GM23338 (cell line): ENCODE data around the gene AGAP1. TPM values are rescaled to one million over a fixed set of nuclear protein-coding genes. Genes with fewer than 3 reads are reported as not detected.

Source experiments
- ATAC-seq: fragments of 200-7000 bp; cut with Tn5 transposase; 3 replicates; pipeline ENCODE4 v1.9.1; 2020
- DNase-seq: peaks from one replicate; pipeline ENCODE4 v3.0.0-alpha.2; 2015; ENCODE audit warnings: low spot score
- H2AFZ ChIP-seq: fragments of 200-600 bp; sonication (generic); 2 replicates; pipeline ENCODE4 v1.8.0; 2016; ENCODE audit warnings: antibody characterized with exemption, mild to moderate bottlenecking, moderate library complexity
- H3F3A ChIP-seq: fragments of 200-600 bp; sonication (generic); replicated peaks from 2 replicates; pipeline ENCODE4 v1.8.0; 2017; ENCODE audit warnings: antibody characterized with exemption, mixed run types, low read depth
- H3K27ac ChIP-seq: fragments of 200-600 bp; sonication (generic); 2 replicates; pipeline ENCODE4 v1.6.1; 2016; ENCODE audit warnings: low read depth
- H3K27me3 ChIP-seq: fragments of 200-600 bp; sonication (generic); 2 replicates; pipeline ENCODE4 v1.8.0; 2016; ENCODE audit warnings: mild to moderate bottlenecking, mixed run types, moderate library complexity; ENCODE audit not compliant: insufficient read depth
- H3K36me3 ChIP-seq: fragments of 200-600 bp; sonication (generic); 2 replicates; pipeline ENCODE4 v1.8.0; 2016; ENCODE audit warnings: mild to moderate bottlenecking; ENCODE audit not compliant: insufficient read depth
- H3K4me1 ChIP-seq: fragments of 200-600 bp; sonication (generic); 2 replicates; pipeline ENCODE4 v1.8.0; 2016; ENCODE audit warnings: mild to moderate bottlenecking, moderate library complexity; ENCODE audit not compliant: insufficient read depth
- H3K4me2 ChIP-seq: fragments of 200-600 bp; sonication (generic); 2 replicates; pipeline ENCODE4 v1.7.1; 2017; ENCODE audit warnings: mixed run types
- H3K4me3 ChIP-seq: fragments of 200-600 bp; sonication (generic); 2 replicates; pipeline ENCODE4 v1.6.1; 2016; ENCODE audit warnings: mixed run types
- H3K79me2 ChIP-seq: fragments of 200-600 bp; sonication (generic); replicated peaks from 2 replicates; pipeline ENCODE4 v1.8.0; 2017; ENCODE audit warnings: mild to moderate bottlenecking; ENCODE audit not compliant: insufficient read depth
- H3K9me2 ChIP-seq: fragments of 200-600 bp; sonication (generic); 2 replicates; pipeline ENCODE4 v1.8.0; 2017; ENCODE audit not compliant: insufficient read depth
- H4K20me1 ChIP-seq: fragments of 200-600 bp; sonication (generic); replicated peaks from 2 replicates; pipeline ENCODE4 v1.8.0; 2017; ENCODE audit warnings: mild to moderate bottlenecking; ENCODE audit not compliant: insufficient read depth
- H3K27ac Mint-ChIP-seq: 2 replicates; pipeline ENCODE4 v1.8.0; 2020; ENCODE audit warnings: inconsistent platforms, mild to moderate bottlenecking, moderate library complexity, mixed read lengths
- H3K27me3 Mint-ChIP-seq: 3 replicates; pipeline ENCODE4 v1.8.0; 2022; ENCODE audit warnings: low read depth, mild to moderate bottlenecking, moderate library complexity, mixed read lengths, inconsistent platforms; ENCODE audit not compliant: insufficient read depth, poor library complexity
- H3K36me3 Mint-ChIP-seq: 3 replicates; pipeline ENCODE4 v1.8.0; 2021; ENCODE audit warnings: low read depth, mild to moderate bottlenecking, inconsistent platforms, moderate library complexity, mixed read lengths
- H3K4me1 Mint-ChIP-seq: 3 replicates; pipeline ENCODE4 v1.8.0; 2020; ENCODE audit warnings: mild to moderate bottlenecking, inconsistent platforms, mixed read lengths
- H3K4me3 Mint-ChIP-seq: 3 replicates; pipeline ENCODE4 v1.8.0; 2021; ENCODE audit warnings: moderate library complexity, mild to moderate bottlenecking, inconsistent platforms, mixed read lengths
- H3K9me3 Mint-ChIP-seq: 3 replicates; pipeline ENCODE4 v1.8.0; 2020; ENCODE audit warnings: moderate library complexity, mild to moderate bottlenecking, inconsistent platforms, mixed read lengths
- CREB1 ChIP-seq: fragments of 250-450 bp; sonication (Bioruptor Pico); IDR thresholded peaks from 2 replicates; pipeline ENCODE4 v1.5.0; 2020; ENCODE audit warnings: low read depth, mild to moderate bottlenecking, moderate library complexity
- EZH2 ChIP-seq: fragments of 200-600 bp; sonication (generic); IDR thresholded peaks from one replicate; pipeline ENCODE4 v1.8.0; 2017; ENCODE audit warnings: antibody characterized with exemption, mild to moderate bottlenecking, low read depth; ENCODE audit not compliant: unreplicated experiment
- EZH2phosphoT487 ChIP-seq: fragments of 200-600 bp; sonication (generic); IDR thresholded peaks from one replicate; pipeline ENCODE4 v1.8.1; 2018; ENCODE audit warnings: antibody characterized with exemption; ENCODE audit not compliant: unreplicated experiment
- JUNB ChIP-seq: IDR thresholded peaks from one replicate; pipeline ENCODE4 v1.6.1; 2016; ENCODE audit warnings: antibody characterized with exemption; ENCODE audit not compliant: unreplicated experiment
- NANOG ChIP-seq: IDR thresholded peaks from 2 replicates; pipeline ENCODE4 v1.6.1; 2016; ENCODE audit warnings: antibody characterized with exemption, borderline replicate concordance
- POLR2AphosphoS5 ChIP-seq: IDR thresholded peaks from 2 replicates; pipeline ENCODE4 v1.6.1; 2016; ENCODE audit warnings: antibody characterized with exemption, low read depth
- STAT1 ChIP-seq: IDR thresholded peaks from one replicate; pipeline ENCODE4 v1.6.1; 2016; ENCODE audit warnings: antibody characterized with exemption; ENCODE audit not compliant: unreplicated experiment
- ZNF114 ChIP-seq: fragments of 250-450 bp; sonication (Bioruptor Pico); IDR thresholded peaks from 2 replicates; pipeline ENCODE4 v1.5.0; 2020; ENCODE audit warnings: mild to moderate bottlenecking, moderate library complexity
- ZNF331 ChIP-seq: fragments of 250-450 bp; sonication (Bioruptor Pico); IDR thresholded peaks from 2 replicates; pipeline ENCODE4 v1.5.0; 2020; ENCODE audit warnings: low read depth, mild to moderate bottlenecking, moderate library complexity
- polyA plus RNA-seq: library from polyadenylated mRNA; unstranded; fragments of >200 nt; fragmentation: Nextera tagmentation; extraction: Ambion mirVana; gene quantifications from 2 replicates; pipeline ENCODE4 v1.2.1, GENCODE V29; 2016
- total RNA-seq: library from RNA; depleted of rRNA; stranded (reverse); fragments of >200 nt; shearing (Covaris generic); gene quantifications from 2 replicates; pipeline ENCODE4 v1.2.3, GENCODE V29; 2014
- TF ChIP-seq, protein P1 (sequence below): IDR thresholded peaks from one replicate; pipeline ENCODE4 v1.6.1; 2018; ENCODE audit warnings: antibody characterized with exemption; ENCODE audit not compliant: unreplicated experiment
- TF ChIP-seq, protein P2 (sequence below): fragments of 250-450 bp; sonication (Bioruptor Pico); IDR thresholded peaks from 2 replicates; pipeline ENCODE4 v1.5.0; 2020; ENCODE audit warnings: mild to moderate bottlenecking, moderate library complexity
- TF ChIP-seq, protein P3 (sequence below): IDR thresholded peaks from 2 replicates; pipeline ENCODE4 v1.6.1; 2016; ENCODE audit warnings: antibody characterized with exemption
- TF ChIP-seq, protein P4 (sequence below), 2 experiments: fragments of 200-600 bp in 1 of 2; sonication (generic) in 1 of 2; conservative IDR thresholded peaks; 2 replicates each; pipeline versions ENCODE4 v1.5.1 to v1.6.1; 2016 to 2017; ENCODE audit warnings: antibody characterized with exemption in 2 of 2, low read depth in 2 of 2, mild to moderate bottlenecking in 2 of 2, moderate library complexity in 1 of 2

The AGAP1 gene
- total and polyA plus RNA-seq, 2 experiments from 2014 or later, result 13.3 to 27.9 TPM

- Histone ChIP-seq H3K79me2 (no peaks in the 10 kb centered on the region), H3K4me3 (no peak overlapping the region), H3K4me2 (no peak overlapping the region), H3K27ac (no peak overlapping the region), H3F3A (peaks cover 13% of the 10 kb centered on the region; the same call in 1 of the 2 replicates), H3K9me2 (no peaks in the 10 kb centered on the region), H4K20me1 (peaks cover 3% of the 10 kb centered on the region; the same call in 1 of the 2 replicates), H3K36me3 (no peaks in the 10 kb centered on the region), H3K27me3 (peaks cover 86% of the 10 kb centered on the region), H2AFZ (no peak overlapping the region), H3K4me1 (peaks cover 50% of the 10 kb centered on the region)
- H3K4me3 Mint-ChIP-seq, result no peak overlapping the region
- TF ChIP-seq POLR2AphosphoS5, result no peak
- no peak for TF ChIP-seq EZH2phosphoT487
- TF ChIP-seq ZNF114 (CRISPR knock-in tag), result no peak
- TF ChIP-seq, protein P1, sequence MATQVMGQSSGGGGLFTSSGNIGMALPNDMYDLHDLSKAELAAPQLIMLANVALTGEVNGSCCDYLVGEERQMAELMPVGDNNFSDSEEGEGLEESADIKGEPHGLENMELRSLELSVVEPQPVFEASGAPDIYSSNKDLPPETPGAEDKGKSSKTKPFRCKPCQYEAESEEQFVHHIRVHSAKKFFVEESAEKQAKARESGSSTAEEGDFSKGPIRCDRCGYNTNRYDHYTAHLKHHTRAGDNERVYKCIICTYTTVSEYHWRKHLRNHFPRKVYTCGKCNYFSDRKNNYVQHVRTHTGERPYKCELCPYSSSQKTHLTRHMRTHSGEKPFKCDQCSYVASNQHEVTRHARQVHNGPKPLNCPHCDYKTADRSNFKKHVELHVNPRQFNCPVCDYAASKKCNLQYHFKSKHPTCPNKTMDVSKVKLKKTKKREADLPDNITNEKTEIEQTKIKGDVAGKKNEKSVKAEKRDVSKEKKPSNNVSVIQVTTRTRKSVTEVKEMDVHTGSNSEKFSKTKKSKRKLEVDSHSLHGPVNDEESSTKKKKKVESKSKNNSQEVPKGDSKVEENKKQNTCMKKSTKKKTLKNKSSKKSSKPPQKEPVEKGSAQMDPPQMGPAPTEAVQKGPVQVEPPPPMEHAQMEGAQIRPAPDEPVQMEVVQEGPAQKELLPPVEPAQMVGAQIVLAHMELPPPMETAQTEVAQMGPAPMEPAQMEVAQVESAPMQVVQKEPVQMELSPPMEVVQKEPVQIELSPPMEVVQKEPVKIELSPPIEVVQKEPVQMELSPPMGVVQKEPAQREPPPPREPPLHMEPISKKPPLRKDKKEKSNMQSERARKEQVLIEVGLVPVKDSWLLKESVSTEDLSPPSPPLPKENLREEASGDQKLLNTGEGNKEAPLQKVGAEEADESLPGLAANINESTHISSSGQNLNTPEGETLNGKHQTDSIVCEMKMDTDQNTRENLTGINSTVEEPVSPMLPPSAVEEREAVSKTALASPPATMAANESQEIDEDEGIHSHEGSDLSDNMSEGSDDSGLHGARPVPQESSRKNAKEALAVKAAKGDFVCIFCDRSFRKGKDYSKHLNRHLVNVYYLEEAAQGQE, result no peak
- TF ChIP-seq EZH2, result no peak
- TF ChIP-seq NANOG, result no peak
- no peak for TF ChIP-seq CREB1 (CRISPR knock-in tag)
- no peak for TF ChIP-seq STAT1
- TF ChIP-seq, protein P2, sequence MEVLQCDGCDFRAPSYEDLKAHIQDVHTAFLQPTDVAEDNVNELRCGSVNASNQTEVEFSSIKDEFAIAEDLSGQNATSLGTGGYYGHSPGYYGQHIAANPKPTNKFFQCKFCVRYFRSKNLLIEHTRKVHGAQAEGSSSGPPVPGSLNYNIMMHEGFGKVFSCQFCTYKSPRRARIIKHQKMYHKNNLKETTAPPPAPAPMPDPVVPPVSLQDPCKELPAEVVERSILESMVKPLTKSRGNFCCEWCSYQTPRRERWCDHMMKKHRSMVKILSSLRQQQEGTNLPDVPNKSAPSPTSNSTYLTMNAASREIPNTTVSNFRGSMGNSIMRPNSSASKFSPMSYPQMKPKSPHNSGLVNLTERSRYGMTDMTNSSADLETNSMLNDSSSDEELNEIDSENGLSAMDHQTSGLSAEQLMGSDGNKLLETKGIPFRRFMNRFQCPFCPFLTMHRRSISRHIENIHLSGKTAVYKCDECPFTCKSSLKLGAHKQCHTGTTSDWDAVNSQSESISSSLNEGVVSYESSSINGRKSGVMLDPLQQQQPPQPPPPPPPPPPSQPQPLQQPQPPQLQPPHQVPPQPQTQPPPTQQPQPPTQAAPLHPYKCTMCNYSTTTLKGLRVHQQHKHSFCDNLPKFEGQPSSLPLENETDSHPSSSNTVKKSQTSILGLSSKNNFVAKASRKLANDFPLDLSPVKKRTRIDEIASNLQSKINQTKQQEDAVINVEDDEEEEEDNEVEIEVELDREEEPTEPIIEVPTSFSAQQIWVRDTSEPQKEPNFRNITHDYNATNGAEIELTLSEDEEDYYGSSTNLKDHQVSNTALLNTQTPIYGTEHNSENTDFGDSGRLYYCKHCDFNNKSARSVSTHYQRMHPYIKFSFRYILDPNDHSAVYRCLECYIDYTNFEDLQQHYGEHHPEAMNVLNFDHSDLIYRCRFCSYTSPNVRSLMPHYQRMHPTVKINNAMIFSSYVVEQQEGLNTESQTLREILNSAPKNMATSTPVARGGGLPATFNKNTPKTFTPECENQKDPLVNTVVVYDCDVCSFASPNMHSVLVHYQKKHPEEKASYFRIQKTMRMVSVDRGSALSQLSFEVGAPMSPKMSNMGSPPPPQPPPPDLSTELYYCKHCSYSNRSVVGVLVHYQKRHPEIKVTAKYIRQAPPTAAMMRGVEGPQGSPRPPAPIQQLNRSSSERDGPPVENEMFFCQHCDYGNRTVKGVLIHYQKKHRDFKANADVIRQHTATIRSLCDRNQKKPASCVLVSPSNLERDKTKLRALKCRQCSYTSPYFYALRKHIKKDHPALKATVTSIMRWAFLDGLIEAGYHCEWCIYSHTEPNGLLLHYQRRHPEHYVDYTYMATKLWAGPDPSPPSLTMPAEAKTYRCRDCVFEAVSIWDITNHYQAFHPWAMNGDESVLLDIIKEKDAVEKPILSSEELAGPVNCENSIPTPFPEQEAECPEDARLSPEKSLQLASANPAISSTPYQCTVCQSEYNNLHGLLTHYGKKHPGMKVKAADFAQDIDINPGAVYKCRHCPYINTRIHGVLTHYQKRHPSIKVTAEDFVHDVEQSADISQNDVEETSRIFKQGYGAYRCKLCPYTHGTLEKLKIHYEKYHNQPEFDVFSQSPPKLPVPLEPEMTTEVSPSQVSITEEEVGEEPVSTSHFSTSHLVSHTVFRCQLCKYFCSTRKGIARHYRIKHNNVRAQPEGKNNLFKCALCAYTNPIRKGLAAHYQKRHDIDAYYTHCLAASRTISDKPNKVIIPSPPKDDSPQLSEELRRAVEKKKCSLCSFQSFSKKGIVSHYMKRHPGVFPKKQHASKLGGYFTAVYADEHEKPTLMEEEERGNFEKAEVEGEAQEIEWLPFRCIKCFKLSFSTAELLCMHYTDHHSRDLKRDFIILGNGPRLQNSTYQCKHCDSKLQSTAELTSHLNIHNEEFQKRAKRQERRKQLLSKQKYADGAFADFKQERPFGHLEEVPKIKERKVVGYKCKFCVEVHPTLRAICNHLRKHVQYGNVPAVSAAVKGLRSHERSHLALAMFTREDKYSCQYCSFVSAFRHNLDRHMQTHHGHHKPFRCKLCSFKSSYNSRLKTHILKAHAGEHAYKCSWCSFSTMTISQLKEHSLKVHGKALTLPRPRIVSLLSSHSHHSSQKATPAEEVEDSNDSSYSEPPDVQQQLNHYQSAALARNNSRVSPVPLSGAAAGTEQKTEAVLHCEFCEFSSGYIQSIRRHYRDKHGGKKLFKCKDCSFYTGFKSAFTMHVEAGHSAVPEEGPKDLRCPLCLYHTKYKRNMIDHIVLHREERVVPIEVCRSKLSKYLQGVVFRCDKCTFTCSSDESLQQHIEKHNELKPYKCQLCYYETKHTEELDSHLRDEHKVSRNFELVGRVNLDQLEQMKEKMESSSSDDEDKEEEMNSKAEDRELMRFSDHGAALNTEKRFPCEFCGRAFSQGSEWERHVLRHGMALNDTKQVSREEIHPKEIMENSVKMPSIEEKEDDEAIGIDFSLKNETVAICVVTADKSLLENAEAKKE (CRISPR knock-in tag), result no peak
- TF ChIP-seq ZNF331, result no peak
- no peak for TF ChIP-seq JUNB
- TF ChIP-seq, protein P3, sequence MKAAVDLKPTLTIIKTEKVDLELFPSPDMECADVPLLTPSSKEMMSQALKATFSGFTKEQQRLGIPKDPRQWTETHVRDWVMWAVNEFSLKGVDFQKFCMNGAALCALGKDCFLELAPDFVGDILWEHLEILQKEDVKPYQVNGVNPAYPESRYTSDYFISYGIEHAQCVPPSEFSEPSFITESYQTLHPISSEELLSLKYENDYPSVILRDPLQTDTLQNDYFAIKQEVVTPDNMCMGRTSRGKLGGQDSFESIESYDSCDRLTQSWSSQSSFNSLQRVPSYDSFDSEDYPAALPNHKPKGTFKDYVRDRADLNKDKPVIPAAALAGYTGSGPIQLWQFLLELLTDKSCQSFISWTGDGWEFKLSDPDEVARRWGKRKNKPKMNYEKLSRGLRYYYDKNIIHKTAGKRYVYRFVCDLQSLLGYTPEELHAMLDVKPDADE, result no peak
- TF ChIP-seq, protein P4, sequence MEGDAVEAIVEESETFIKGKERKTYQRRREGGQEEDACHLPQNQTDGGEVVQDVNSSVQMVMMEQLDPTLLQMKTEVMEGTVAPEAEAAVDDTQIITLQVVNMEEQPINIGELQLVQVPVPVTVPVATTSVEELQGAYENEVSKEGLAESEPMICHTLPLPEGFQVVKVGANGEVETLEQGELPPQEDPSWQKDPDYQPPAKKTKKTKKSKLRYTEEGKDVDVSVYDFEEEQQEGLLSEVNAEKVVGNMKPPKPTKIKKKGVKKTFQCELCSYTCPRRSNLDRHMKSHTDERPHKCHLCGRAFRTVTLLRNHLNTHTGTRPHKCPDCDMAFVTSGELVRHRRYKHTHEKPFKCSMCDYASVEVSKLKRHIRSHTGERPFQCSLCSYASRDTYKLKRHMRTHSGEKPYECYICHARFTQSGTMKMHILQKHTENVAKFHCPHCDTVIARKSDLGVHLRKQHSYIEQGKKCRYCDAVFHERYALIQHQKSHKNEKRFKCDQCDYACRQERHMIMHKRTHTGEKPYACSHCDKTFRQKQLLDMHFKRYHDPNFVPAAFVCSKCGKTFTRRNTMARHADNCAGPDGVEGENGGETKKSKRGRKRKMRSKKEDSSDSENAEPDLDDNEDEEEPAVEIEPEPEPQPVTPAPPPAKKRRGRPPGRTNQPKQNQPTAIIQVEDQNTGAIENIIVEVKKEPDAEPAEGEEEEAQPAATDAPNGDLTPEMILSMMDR (conservative IDR thresholded peaks at IDR 0.05; ENCODE audit: low read depth in 2 of 2), result no peak
- H3K36me3 Mint-ChIP-seq, result no peaks in the 10 kb centered on the region
- peaks cover 56% of the 10 kb centered on the region for H3K4me1 Mint-ChIP-seq
- ATAC-seq (no peak), DNase-seq (no peak)
- H3K9me3 Mint-ChIP-seq, result no peaks in the 10 kb centered on the region; the same call in 2 of the 3 replicates
- peaks cover 75% of the 10 kb centered on the region for H3K27me3 Mint-ChIP-seq
- no peak overlapping the region for H3K27ac Mint-ChIP-seq
Observed at GRCh38 chr2:236176951-236177350, 683.1 kb downstream of the AGAP1 start.
